ENCODE measurements around the gene SERP2. TPM values are rescaled to one million over a fixed set of nuclear protein-coding genes. Genes with fewer than 3 reads are reported as not detected.

SERP2 gene
- total RNA-seq, 1 experiment from 2014 or later: 1.2 TPM

GRCh38 chr13:44383945-44384344 is 10.3 kb downstream of the SERP2 start:
- Histone ChIP-seq H3K9ac (ENCODE audit: low read length) (no peak overlapping the region), H3K27me3 (ENCODE audit: low read length) (no peaks in the 10 kb centered on the region), H3F3A (ENCODE audit: low read length, unreplicated experiment) (no peaks in the 10 kb centered on the region), H3K36me3 (ENCODE audit: low read depth, low read length) (no peaks in the 10 kb centered on the region), H2AFZ (ENCODE audit: low read length) (no peak overlapping the region), H3K4me3 (ENCODE audit: low read length) (no peak overlapping the region), H3K27ac (ENCODE audit: low read length) (no peak overlapping the region), H3K9me2 (replicated peaks; ENCODE audit: low read length) (no peaks in the 10 kb centered on the region), H3K9me3 (ENCODE audit: low read length) (no peaks in the 10 kb centered on the region), H3K79me2 (ENCODE audit: low read length) (no peaks in the 10 kb centered on the region), H4K20me1 (ENCODE audit: low read length) (no peaks in the 10 kb centered on the region), H3K4me2 (ENCODE audit: low read length) (no peak overlapping the region), H3K4me1 (ENCODE audit: insufficient read depth, low read length) (peaks cover 9% of the 10 kb centered on the region; the same call in 1 of the 2 replicates)
- CTCF ChIA-PET: interaction anchor here (0.8 kb wide), 1 partner anchor 77 kb away, joined by 4 read pairs; no protein-coding TSS in a partner anchor
- TF ChIP-seq EZH2phosphoT487 (IDR thresholded peaks at IDR 0.05; ENCODE audit: borderline replicate concordance, low read length) (no peak), EZH2 (IDR thresholded peaks at IDR 0.05; ENCODE audit: low read length, unreplicated experiment) (no peak), CTCF (conservative IDR thresholded peaks at IDR 0.05; ENCODE audit: low read depth, low read length) (no peak)
- POLR2A ChIA-PET (ENCODE audit: unreplicated experiment): no interaction called here
- DNase-seq (no peak), ATAC-seq (no peak)
- BruUV-seq (replicated peaks): no TSS peak
- intact Hi-C loops (cut with micrococcal nuclease): no loop called here

- no peaks in the 10 kb centered on the region for H3K9me2 ChIP-seq (replicated peaks; ENCODE audit: low read length)
- peaks cover 9% of the 10 kb centered on the region; the same call in 1 of the 2 replicates for H3K4me1 ChIP-seq (ENCODE audit: insufficient read depth, low read length)
- DNase-seq (no peak), ATAC-seq (no peak)
- H2AFZ ChIP-seq (ENCODE audit: low read length): no peak overlapping the region
- intact Hi-C loops (cut with micrococcal nuclease): no loop called here
- H3K9ac ChIP-seq (ENCODE audit: low read length): no peak overlapping the region
- H3K9me3 ChIP-seq (ENCODE audit: low read length): no peaks in the 10 kb centered on the region
- no peaks in the 10 kb centered on the region for H4K20me1 ChIP-seq (ENCODE audit: low read length)
- H3F3A ChIP-seq (ENCODE audit: low read length, unreplicated experiment): no peaks in the 10 kb centered on the region
- no peak overlapping the region for H3K27ac ChIP-seq (ENCODE audit: low read length)
- no TSS peak for BruUV-seq (replicated peaks)
- no peaks in the 10 kb centered on the region for H3K79me2 ChIP-seq (ENCODE audit: low read length)
- no peaks in the 10 kb centered on the region for H3K36me3 ChIP-seq (ENCODE audit: low read depth, low read length)
- ChIA-PET POLR2A (ENCODE audit: unreplicated experiment) (no interaction called here), CTCF (no interaction called here)
- no peaks in the 10 kb centered on the region for H3K27me3 ChIP-seq (ENCODE audit: low read length)
- no peak overlapping the region for H3K4me2 ChIP-seq (ENCODE audit: low read length)
- H3K4me3 ChIP-seq (ENCODE audit: low read length): no peak overlapping the region
- no peak for TF ChIP-seq CTCF (conservative IDR thresholded peaks at IDR 0.05; ENCODE audit: low read depth, low read length)
Observed at GRCh38 chr13:44384778-44385177, 11.2 kb downstream of the SERP2 start.

DNA sequence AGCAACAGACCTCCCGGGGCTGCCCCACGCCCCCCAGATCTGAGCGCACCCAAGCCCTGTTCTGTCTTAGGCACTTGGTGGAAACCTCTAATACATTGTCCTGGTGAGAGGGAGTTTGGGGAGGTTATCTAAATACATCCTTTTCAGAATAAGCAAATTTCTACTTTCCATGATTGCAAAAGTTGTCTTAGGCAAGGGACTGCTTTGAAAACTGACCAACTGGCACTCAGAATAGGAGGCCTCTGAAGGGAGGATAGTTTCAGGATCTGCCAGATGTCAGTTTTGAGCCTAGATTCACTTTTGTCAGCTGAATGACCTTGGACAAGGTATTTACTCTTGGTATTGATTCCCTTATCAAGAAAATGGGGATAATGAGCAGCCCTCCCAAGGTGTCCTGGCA is 11.8 kb downstream of the SERP2 start:
- ChIA-PET CTCF (no interaction called here), POLR2A (ENCODE audit: unreplicated experiment) (no interaction called here)
- no TSS peak for BruUV-seq (replicated peaks)
- TF ChIP-seq EZH2 (IDR thresholded peaks at IDR 0.05; ENCODE audit: low read length, unreplicated experiment) (no peak), CTCF (conservative IDR thresholded peaks at IDR 0.05; ENCODE audit: low read depth, low read length) (no peak), EZH2phosphoT487 (IDR thresholded peaks at IDR 0.05; ENCODE audit: borderline replicate concordance, low read length) (no peak)
- no peaks in the 10 kb centered on the region for H3K9me2 ChIP-seq (replicated peaks; ENCODE audit: low read length)
- ATAC-seq: no peak
- no peak overlapping the region for H3K4me3 ChIP-seq (ENCODE audit: low read length)
- no peak overlapping the region for H3K9ac ChIP-seq (ENCODE audit: low read length)
- H3K27ac ChIP-seq (ENCODE audit: low read length): no peak overlapping the region
- H3K36me3 ChIP-seq (ENCODE audit: low read depth, low read length): no peaks in the 10 kb centered on the region
- no peaks in the 10 kb centered on the region for H3K9me3 ChIP-seq (ENCODE audit: low read length)
- DNase-seq: no peak
- H3K79me2 ChIP-seq (ENCODE audit: low read length): no peaks in the 10 kb centered on the region
- intact Hi-C loops (cut with micrococcal nuclease): no loop called here
- no peak overlapping the region for H3K4me2 ChIP-seq (ENCODE audit: low read length)
- H3F3A ChIP-seq (ENCODE audit: low read length, unreplicated experiment): no peaks in the 10 kb centered on the region
- no peaks in the 10 kb centered on the region for H4K20me1 ChIP-seq (ENCODE audit: low read length)
- no peaks in the 10 kb centered on the region for H3K27me3 ChIP-seq (ENCODE audit: low read length)
- H2AFZ ChIP-seq (ENCODE audit: low read length): no peak overlapping the region
- H3K4me1 ChIP-seq (ENCODE audit: insufficient read depth, low read length): peaks cover 3% of the 10 kb centered on the region; the same call in 1 of the 2 replicates

Data from PC-3 (cell line).